AG08395 (cell line): ENCODE measurements around the gene PDE4DIP.
"Not testable (repeated sequence)": the region's sequence is repeated elsewhere in the genome, so short reads cannot be mapped to it uniquely, and the experiment has no call there.

Experiments used
- DNase-seq: peaks from one replicate; pipeline ENCODE4 v3.0.0; 2012; ENCODE audit warnings: mixed read lengths, low spot score

PDE4DIP gene

GRCh38 chr1:148921047-148921446 is 76.8 kb downstream of the PDE4DIP start:
- not testable (repeated sequence) for DNase-seq

- DNase-seq, result not testable (repeated sequence)
Observed at GRCh38 chr1:148923798-148924197, 79.6 kb downstream of the PDE4DIP start.

- DNase-seq, result not testable (repeated sequence)
Observed at GRCh38 chr1:148927645-148928044, 83.4 kb downstream of the PDE4DIP start.

GRCh38 chr1:148929253-148929652 is 85.0 kb downstream of the PDE4DIP start:
- DNase-seq, result not testable (repeated sequence)

GRCh38 chr1:148935381-148936002 is 91.3 kb downstream of the PDE4DIP start:
- not testable (repeated sequence) for DNase-seq

GRCh38 chr1:148942906-148943305 is 98.7 kb downstream of the PDE4DIP start:
- DNase-seq, result not testable (repeated sequence)

- DNase-seq, result not testable (repeated sequence)
Observed at GRCh38 chr1:148945130-148945529, 100.9 kb downstream of the PDE4DIP start.

- DNase-seq, result not testable (repeated sequence)
Observed at GRCh38 chr1:148948768-148949167, 104.5 kb downstream of the PDE4DIP start.

GRCh38 chr1:148951336-148952227 is 107.4 kb downstream of the PDE4DIP start:
- DNase-seq, result not testable (repeated sequence)

GRCh38 chr1:148952253-148952937 is 108.2 kb downstream of the PDE4DIP start:
- not testable (repeated sequence) for DNase-seq

GRCh38 chr1:148952938-148953616 is 108.8 kb downstream of the PDE4DIP start:
- DNase-seq, result peak; percentile 0

- DNase-seq, result not testable (repeated sequence)
Observed at GRCh38 chr1:148953730-148954129, 109.5 kb downstream of the PDE4DIP start.

GRCh38 chr1:148958343-148958742 is 114.1 kb downstream of the PDE4DIP start:
- not testable (repeated sequence) for DNase-seq

- not testable (repeated sequence) for DNase-seq
Observed at GRCh38 chr1:148960212-148961000, 116.2 kb downstream of the PDE4DIP start.

GRCh38 chr1:148962127-148962857 is 118.1 kb downstream of the PDE4DIP start:
- not testable (repeated sequence) for DNase-seq

- not testable (repeated sequence) for DNase-seq
Observed at GRCh38 chr1:148966084-148966483, 121.9 kb downstream of the PDE4DIP start.

- not testable (repeated sequence) for DNase-seq
Observed at GRCh38 chr1:148967580-148967979, 123.4 kb downstream of the PDE4DIP start.

- DNase-seq, result not testable (repeated sequence)
Observed at GRCh38 chr1:148968682-148969081, 124.5 kb downstream of the PDE4DIP start.

- not testable (repeated sequence) for DNase-seq
Observed at GRCh38 chr1:148969126-148969525, 124.9 kb downstream of the PDE4DIP start.

GRCh38 chr1:148975453-148975852 is 131.2 kb downstream of the PDE4DIP start:
- DNase-seq, result not testable (repeated sequence)
